ENCODE measurements around the gene ZNF699.

GRCh38 chr19:9352505-9352904, 42.9 kb upstream of the ZNF699 start:
- TF ChIP-seq CTCF (IDR thresholded peaks at IDR 0.05), result no peak
- no peak for TF ChIP-seq POLR2AphosphoS5 (IDR thresholded peaks at IDR 0.05)
- no peak for TF ChIP-seq POLR2A (IDR thresholded peaks at IDR 0.05)
- no peak for TF ChIP-seq EP300 (IDR thresholded peaks at IDR 0.05)
